ENCODE data around the gene SPOPL.
"Not testable (repeated sequence)": the region's sequence is repeated elsewhere in the genome, so short reads cannot be mapped to it uniquely, and the experiment has no call there.

Gene SPOPL

GRCh38 chr2:138534791-138535190 lies 33.2 kb downstream of the SPOPL start:
- ChIA-PET CTCF (interaction anchor here (1.1 to 2.0 kb wide), 5 partner anchors 8 to 35 kb away, joined by 3 to 9 read pairs (median 3); no protein-coding TSS in a partner anchor), POLR2A (no interaction called here)
- DNase-seq (ENCODE audit: extremely low spot score), result no peak
- TF ChIP-seq CTCF (IDR thresholded peaks at IDR 0.05; ENCODE audit: control extremely low read depth, extremely low read depth, low read depth, missing control alignments), result no peak

- DNase-seq (ENCODE audit: extremely low spot score), result no peak
- TF ChIP-seq CTCF (IDR thresholded peaks at IDR 0.05; ENCODE audit: control extremely low read depth, extremely low read depth, low read depth, missing control alignments), result no peak
- CTCF ChIA-PET, result interaction anchor here (1.3 to 2.0 kb wide), 3 partner anchors 10 to 36 kb away, joined by 3 to 9 read pairs (median 3); no protein-coding TSS in a partner anchor
- POLR2A ChIA-PET, result no interaction called here
Observed at GRCh38 chr2:138536302-138536701, 34.7 kb downstream of the SPOPL start.

- CTCF ChIA-PET, result interaction anchor here (1.1 kb wide), 1 partner anchor 8 kb away, joined by 3 read pairs; no protein-coding TSS in a partner anchor
- no peak for DNase-seq (ENCODE audit: extremely low spot score)
- TF ChIP-seq CTCF (IDR thresholded peaks at IDR 0.05; ENCODE audit: control extremely low read depth, extremely low read depth, low read depth, missing control alignments), result no peak
- POLR2A ChIA-PET, result no interaction called here
Observed at GRCh38 chr2:138536740-138537139, 35.2 kb downstream of the SPOPL start.

GRCh38 chr2:138537170-138537915 lies 35.8 kb downstream of the SPOPL start:
- TF ChIP-seq CTCF (IDR thresholded peaks at IDR 0.05; ENCODE audit: control extremely low read depth, extremely low read depth, low read depth, missing control alignments), result no peak
- POLR2A ChIA-PET, result no interaction called here
- CTCF ChIA-PET, result interaction anchor here (1.0 to 1.1 kb wide), 2 partner anchors 9 to 21 kb away, joined by 3 read pairs; no protein-coding TSS in a partner anchor
- no peak for DNase-seq (ENCODE audit: extremely low spot score)

- DNase-seq (ENCODE audit: extremely low spot score); POLR2A ChIA-PET: not testable (repeated sequence)
- CTCF ChIA-PET, result interaction anchor here (1.4 kb wide), 1 partner anchor 9 kb away, joined by 4 read pairs; no protein-coding TSS in a partner anchor
Observed at GRCh38 chr2:138544206-138544605, 42.6 kb downstream of the SPOPL start.

GRCh38 chr2:138548796-138549195 lies 47.2 kb downstream of the SPOPL start:
- no peak for TF ChIP-seq CTCF (IDR thresholded peaks at IDR 0.05; ENCODE audit: control extremely low read depth, extremely low read depth, low read depth, missing control alignments)
- CTCF ChIA-PET, result no interaction called here
- POLR2A ChIA-PET, result no interaction called here
- DNase-seq (ENCODE audit: extremely low spot score), result no peak

GRCh38 chr2:138550172-138550571 lies 48.6 kb downstream of the SPOPL start:
- ChIA-PET CTCF (interaction anchor here (1.2 kb wide), 1 partner anchor 16 kb away, joined by 3 read pairs; no protein-coding TSS in a partner anchor), POLR2A (no interaction called here)
- no peak for DNase-seq (ENCODE audit: extremely low spot score)
- TF ChIP-seq CTCF (IDR thresholded peaks at IDR 0.05; ENCODE audit: control extremely low read depth, extremely low read depth, low read depth, missing control alignments), result no peak

Data from GM10248 (cell line).